Activated naive CD4-positive, alpha-beta T cell treated with Interleukin-2 at 50 U/mL for 16 hours (primary cell): ENCODE results near the gene NCS1.

Experiments
- DNase-seq: peaks from one replicate; pipeline ENCODE4 v3.0.0-alpha.2; 2020

NCS1 gene

GRCh38 chr9:130215341-130216119 lies 43.3 kb downstream of the NCS1 start:
- no peak for DNase-seq

- no peak for DNase-seq
Observed at GRCh38 chr9:130217838-130218237, 45.6 kb downstream of the NCS1 start.

- DNase-seq, result no peak
Observed at GRCh38 chr9:130219661-130220096, 47.5 kb downstream of the NCS1 start.

- no peak for DNase-seq
Observed at GRCh38 chr9:130220352-130220751, 48.1 kb downstream of the NCS1 start.

- DNase-seq, result no peak
Observed at GRCh38 chr9:130222833-130223232, 50.6 kb downstream of the NCS1 start.

- DNase-seq, result no peak
Observed at GRCh38 chr9:130225071-130225470, 52.9 kb downstream of the NCS1 start.

- DNase-seq, result no peak
Observed at GRCh38 chr9:130225586-130225985, 53.4 kb downstream of the NCS1 start.

- DNase-seq, result no peak
Observed at GRCh38 chr9:130226112-130226511, 53.9 kb downstream of the NCS1 start.

GRCh38 chr9:130227833-130228232 lies 55.6 kb downstream of the NCS1 start:
- no peak for DNase-seq

GRCh38 chr9:130229759-130230158 lies 57.6 kb downstream of the NCS1 start:
- no peak for DNase-seq

- no peak for DNase-seq
Observed at GRCh38 chr9:130230631-130231030, 58.4 kb downstream of the NCS1 start.

GRCh38 chr9:130232899-130233586 lies 60.8 kb downstream of the NCS1 start:
- no peak for DNase-seq

- no peak for DNase-seq
Observed at GRCh38 chr9:130233587-130233945, 61.4 kb downstream of the NCS1 start.

- DNase-seq, result no peak
Observed at GRCh38 chr9:130234340-130235260, 62.4 kb downstream of the NCS1 start.

GRCh38 chr9:130235558-130236435 lies 63.6 kb downstream of the NCS1 start:
- DNase-seq, result peak; percentile 71

GRCh38 chr9:130236436-130236985 lies 64.3 kb downstream of the NCS1 start:
- no peak for DNase-seq

GRCh38 chr9:130237076-130237475 lies 64.9 kb downstream of the NCS1 start:
- no peak for DNase-seq

- DNase-seq, result no peak
Observed at GRCh38 chr9:130237763-130238524, 65.7 kb downstream of the NCS1 start.

- DNase-seq, result no peak
Observed at GRCh38 chr9:130239363-130239695, 67.1 kb downstream of the NCS1 start.

GRCh38 chr9:130239741-130240241 lies 67.6 kb downstream of the NCS1 start:
- peak; percentile 61 for DNase-seq
